Keratinocyte (primary cell): Measurements from ENCODE around the gene ABHD17B. TPM values are rescaled to one million over a fixed set of nuclear protein-coding genes. Genes with fewer than 3 reads are reported as not detected.

ENCODE experiments used
- DNase-seq: peaks from one replicate; pipeline ENCODE4 v3.0.0-alpha.2; 2011; ENCODE audit warnings: low read depth, missing footprints, low spot score
- FAIRE-seq: peaks from 2 replicates; lab custom pipeline; 2011; peaks lifted over from hg19 to GRCh38; lab: Jason Lieb, UNC
- H2AFZ ChIP-seq: 2 replicates; pipeline ENCODE4 v1.6.0; 2012; ENCODE audit warnings: low read length, control low read depth, inconsistent platforms; ENCODE audit not compliant: control insufficient read depth
- H3K27ac ChIP-seq: 2 replicates; pipeline ENCODE4 v1.5.1; 2011; ENCODE audit warnings: low read length; ENCODE audit not compliant: control insufficient read depth, insufficient read depth
- H3K27me3 ChIP-seq: 3 replicates; pipeline ENCODE4 v1.6.0; 2011; ENCODE audit warnings: low read length; ENCODE audit not compliant: control insufficient read depth, insufficient read depth; ENCODE audit errors: extremely low read depth
- H3K36me3 ChIP-seq, 2 experiments: 2 replicates in 1 of 2; 3 replicates in 1 of 2; pipeline ENCODE4 v1.5.1; 2011; ENCODE audit warnings: low read length in 2 of 2, mild to moderate bottlenecking in 1 of 2; ENCODE audit not compliant: control insufficient read depth in 2 of 2, insufficient read depth in 2 of 2; ENCODE audit errors: extremely low read depth in 1 of 2
- H3K4me1 ChIP-seq: 3 replicates; pipeline ENCODE4 v1.5.1; 2011; ENCODE audit warnings: low read length; ENCODE audit not compliant: control insufficient read depth, insufficient read depth; ENCODE audit errors: extremely low read depth
- H3K4me2 ChIP-seq: 3 replicates; pipeline ENCODE4 v1.6.0; 2011; ENCODE audit warnings: low read depth, low read length; ENCODE audit not compliant: control insufficient read depth, insufficient read depth; ENCODE audit errors: extremely low read depth
- H3K4me3 ChIP-seq, 3 experiments: fragments of 200-600 bp in 1 of 3; sonication (generic) in 1 of 3; 2 replicates in 2 of 3; 3 replicates in 1 of 3; pipeline ENCODE4 v1.5.1; 2011 to 2016; ENCODE audit warnings: low read length in 3 of 3, mild to moderate bottlenecking in 3 of 3, control low read depth in 2 of 3, inconsistent platforms in 1 of 3, low read depth in 1 of 3, mixed read lengths in 1 of 3, mixed run types in 1 of 3, moderate library complexity in 1 of 3; ENCODE audit not compliant: control insufficient read depth in 2 of 3, insufficient read depth in 2 of 3; ENCODE audit errors: extremely low read depth in 1 of 3
- H3K79me2 ChIP-seq: 2 replicates; pipeline ENCODE4 v1.6.0; 2012; ENCODE audit warnings: low read length; ENCODE audit not compliant: control insufficient read depth, insufficient read depth
- H3K9ac ChIP-seq: 3 replicates; pipeline ENCODE4 v1.6.0; 2011; ENCODE audit warnings: low read length; ENCODE audit not compliant: control insufficient read depth, insufficient read depth; ENCODE audit errors: extremely low read depth
- H3K9me1 ChIP-seq: 3 replicates; pipeline ENCODE4 v1.6.0; 2011; ENCODE audit warnings: low read length; ENCODE audit not compliant: control insufficient read depth, insufficient read depth; ENCODE audit errors: extremely low read depth
- H3K9me3 ChIP-seq: 2 replicates; pipeline ENCODE4 v1.5.1; 2012; ENCODE audit warnings: low read depth, low read length; ENCODE audit not compliant: control insufficient read depth
- H4K20me1 ChIP-seq: 3 replicates; pipeline ENCODE4 v1.6.0; 2011; ENCODE audit warnings: low read length; ENCODE audit not compliant: control insufficient read depth, insufficient read depth; ENCODE audit errors: extremely low read depth
- EZH2 ChIP-seq: IDR thresholded peaks from one replicate; pipeline ENCODE4 v1.6.1; 2012; ENCODE audit warnings: inconsistent platforms, mild to moderate bottlenecking, low read length, moderate library complexity
- dilution Hi-C: fragments of 300-500 bp; cut with MboI; formaldehyde crosslinking; loops from one replicate; pipeline ENCODE4 v1.7.0; 2020; ENCODE audit warnings: low sequenced_read_pairs; ENCODE audit not compliant: extremely low pct_ligation_motif_present
- polyA plus RNA-seq, 5 experiments: library from polyadenylated mRNA; depleted of rRNA in 3 of 5; stranded (reverse) in 3 of 5; stranded (forward) in 1 of 5; unstranded in 1 of 5; fragments of >200 nt; gene quantifications; 1 replicate in 1 of 5; 2 replicates in 3 of 5; 3 replicates in 1 of 5; pipeline versions ENCODE4 v1.2.1 to v1.2.3, GENCODE V29; 2011 to 2012; ENCODE audit warnings: missing spikeins in 2 of 5, low read depth in 1 of 5, low replicate concordance in 1 of 5
- small RNA-seq, 3 experiments: library from RNA; depleted of rRNA; stranded (forward); fragments of <200 nt; gene quantifications; one replicate each; pipeline ENCODE3, GENCODE V24; 2012; ENCODE audit warnings: low read depth in 3 of 3, low replicate concordance in 1 of 3; ENCODE audit not compliant: insufficient read length in 3 of 3
- TF ChIP-seq, protein P1 (sequence below), 3 experiments: IDR thresholded peaks in 1 of 3; conservative IDR thresholded peaks in 1 of 3; optimal IDR thresholded peaks in 1 of 3; 2 replicates in 2 of 3; 3 replicates in 1 of 3; pipeline versions ENCODE3 to v1.5.1; 2011; ENCODE audit warnings: low read length in 3 of 3, mild to moderate bottlenecking in 3 of 3, moderate library complexity in 2 of 3, control low read depth in 1 of 3, inconsistent platforms in 1 of 3; ENCODE audit not compliant: insufficient read depth in 2 of 3; ENCODE audit errors: extremely low read depth in 1 of 3

Gene ABHD17B
- polyA plus RNA-seq, 1 donor (not counting 4 experiments of a cell fraction or from before 2014, with no cell fraction given), result 16.3 TPM

GRCh38 chr9:71819115-71819739 is 91.8 kb downstream of the ABHD17B start:
- no peak overlapping the region for H2AFZ ChIP-seq
- no peaks in the 10 kb centered on the region for H3K9me1 ChIP-seq
- FAIRE-seq (no peak), DNase-seq (no peak)
- H3K36me3 ChIP-seq, result no peaks in the 10 kb centered on the region
- TF ChIP-seq EZH2, result no peak
- TF ChIP-seq, protein P1, sequence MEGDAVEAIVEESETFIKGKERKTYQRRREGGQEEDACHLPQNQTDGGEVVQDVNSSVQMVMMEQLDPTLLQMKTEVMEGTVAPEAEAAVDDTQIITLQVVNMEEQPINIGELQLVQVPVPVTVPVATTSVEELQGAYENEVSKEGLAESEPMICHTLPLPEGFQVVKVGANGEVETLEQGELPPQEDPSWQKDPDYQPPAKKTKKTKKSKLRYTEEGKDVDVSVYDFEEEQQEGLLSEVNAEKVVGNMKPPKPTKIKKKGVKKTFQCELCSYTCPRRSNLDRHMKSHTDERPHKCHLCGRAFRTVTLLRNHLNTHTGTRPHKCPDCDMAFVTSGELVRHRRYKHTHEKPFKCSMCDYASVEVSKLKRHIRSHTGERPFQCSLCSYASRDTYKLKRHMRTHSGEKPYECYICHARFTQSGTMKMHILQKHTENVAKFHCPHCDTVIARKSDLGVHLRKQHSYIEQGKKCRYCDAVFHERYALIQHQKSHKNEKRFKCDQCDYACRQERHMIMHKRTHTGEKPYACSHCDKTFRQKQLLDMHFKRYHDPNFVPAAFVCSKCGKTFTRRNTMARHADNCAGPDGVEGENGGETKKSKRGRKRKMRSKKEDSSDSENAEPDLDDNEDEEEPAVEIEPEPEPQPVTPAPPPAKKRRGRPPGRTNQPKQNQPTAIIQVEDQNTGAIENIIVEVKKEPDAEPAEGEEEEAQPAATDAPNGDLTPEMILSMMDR (optimal IDR thresholded peaks at IDR 0.05 in 1 of 3, IDR thresholded peaks at IDR 0.05 in 1 of 3, conservative IDR thresholded peaks at IDR 0.05 in 1 of 3; ENCODE audit: extremely low read depth in 1 of 3, insufficient read depth in 2 of 3, low read length in 3 of 3), result peak in 2 of 3 experiments; percentile 36 to 55
- no peak overlapping the region for H3K27ac ChIP-seq
- no peak overlapping the region for H3K4me3 ChIP-seq
- no peaks in the 10 kb centered on the region for H3K27me3 ChIP-seq
- no peaks in the 10 kb centered on the region for H4K20me1 ChIP-seq
- H3K4me1 ChIP-seq, result no peaks in the 10 kb centered on the region
- no peak overlapping the region for H3K4me2 ChIP-seq
- dilution Hi-C loops, result no loop called here
- H3K79me2 ChIP-seq, result no peaks in the 10 kb centered on the region
- no peaks in the 10 kb centered on the region for H3K9me3 ChIP-seq
- no peak overlapping the region for H3K9ac ChIP-seq

GRCh38 chr9:71816916-71817451 is 94.0 kb downstream of the ABHD17B start:
- Histone ChIP-seq H3K4me2 (no peak overlapping the region), H3K27me3 (no peaks in the 10 kb centered on the region), H2AFZ (no peak overlapping the region), H3K4me3 (no peak overlapping the region), H3K79me2 (no peaks in the 10 kb centered on the region), H3K4me1 (no peaks in the 10 kb centered on the region), H3K9me1 (no peaks in the 10 kb centered on the region), H3K27ac (no peak overlapping the region), H3K36me3 (no peaks in the 10 kb centered on the region), H3K9ac (no peak overlapping the region), H3K9me3 (no peaks in the 10 kb centered on the region), H4K20me1 (no peaks in the 10 kb centered on the region)
- no peak for FAIRE-seq
- TF ChIP-seq, protein P1 (optimal IDR thresholded peaks at IDR 0.05 in 1 of 3, IDR thresholded peaks at IDR 0.05 in 1 of 3, conservative IDR thresholded peaks at IDR 0.05 in 1 of 3; ENCODE audit: extremely low read depth in 1 of 3, insufficient read depth in 2 of 3, low read length in 3 of 3), result no peak
- no peak for TF ChIP-seq EZH2
- DNase-seq, result no peak
- dilution Hi-C loops, result no loop called here

Small RNAs within 50 kb of the gene (small RNA-seq; reads per million reads assigned to genes)
- gene RF00019, result 0 reads per million in 3 experiments

Other genes with a start within 250 kb of the ABHD17B start
- gene CEMIP2, start 142.7 kb downstream of the ABHD17B start, polyA plus RNA-seq, result 47.7 to 79.4 TPM (median 48.7 TPM) in 3 replicates
- gene C9orf85, start 446 bp upstream of the ABHD17B start, polyA plus RNA-seq, result 12.3 to 18.2 TPM (median 17.5 TPM) in 3 replicates
- not detected in 3 replicates for gene C9orf57, start 149.4 kb upstream of the ABHD17B start, polyA plus RNA-seq
- gene GDA, start 238.2 kb upstream of the ABHD17B start, polyA plus RNA-seq, result 0.29 to 0.75 TPM (median 0.75 TPM) in 3 replicates